Activated naive CD4-positive, alpha-beta T cell (primary cell): ENCODE results near the gene TBC1D10A.

Experiments
- DNase-seq, 4 experiments: peaks; one replicate each; lab custom pipeline; 2025; lab: John Stamatoyannopoulos, UW

TBC1D10A gene

DNA sequence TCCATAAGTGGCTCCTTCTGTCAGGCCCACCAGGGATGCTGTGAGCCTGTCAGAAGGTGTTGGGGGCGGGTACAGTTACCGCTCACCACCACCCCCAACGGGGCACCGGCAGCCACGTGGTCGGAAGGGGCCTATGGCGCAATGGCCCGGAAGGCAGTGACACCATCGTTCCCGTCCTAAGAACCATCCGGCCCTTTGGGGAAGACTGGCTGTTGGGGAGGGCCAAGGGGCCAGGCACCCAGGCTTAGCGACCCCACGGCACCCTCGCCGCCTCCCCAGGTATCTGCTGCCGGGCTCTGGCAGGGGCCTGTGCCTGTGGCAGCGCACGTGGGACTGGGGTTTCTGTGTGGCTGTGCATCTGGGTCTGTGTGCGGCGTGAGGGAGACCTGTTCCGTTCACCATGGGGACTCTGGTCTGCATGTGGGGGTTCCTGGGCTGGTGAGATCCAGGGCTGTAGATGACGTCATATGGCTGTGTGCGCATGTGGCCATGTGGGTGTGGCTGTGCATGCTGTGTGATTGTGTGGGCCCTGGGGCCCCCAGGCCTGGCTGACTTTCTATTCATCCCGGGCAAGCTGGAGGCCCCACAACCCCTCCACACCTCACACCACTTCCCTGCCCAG lies 60.8 kb downstream of the TBC1D10A start:
- DNase-seq, result peak; percentile 58 to 72 (median 70)

- DNase-seq, result no peak
Observed at GRCh38 chr22:30265131-30265720, 61.5 kb downstream of the TBC1D10A start.

DNA sequence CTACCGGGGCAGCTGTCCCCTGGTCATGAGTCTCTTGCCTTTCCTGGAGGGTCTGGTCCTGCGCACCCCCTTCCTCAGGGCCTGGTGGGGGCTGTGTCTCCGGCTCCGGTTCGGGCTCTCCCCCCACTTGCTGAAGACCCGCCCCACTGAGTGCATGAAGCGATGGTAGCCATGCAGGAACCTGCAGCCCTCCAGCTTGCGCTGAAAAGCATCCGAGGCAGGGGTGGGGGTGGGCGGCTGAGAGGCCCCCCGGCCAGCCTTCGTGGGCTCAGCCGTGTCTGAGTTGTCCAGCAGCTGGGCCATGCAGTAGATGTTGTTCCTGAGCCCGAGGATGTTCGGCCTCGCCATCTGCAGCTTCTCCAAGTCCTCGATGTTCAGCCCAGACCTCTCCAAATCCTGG lies 62.9 kb downstream of the TBC1D10A start:
- DNase-seq, result no peak

GRCh38 chr22:30262917-30263741 lies 63.6 kb downstream of the TBC1D10A start:
- peak; percentile 39 to 80 (median 73) for DNase-seq

DNA sequence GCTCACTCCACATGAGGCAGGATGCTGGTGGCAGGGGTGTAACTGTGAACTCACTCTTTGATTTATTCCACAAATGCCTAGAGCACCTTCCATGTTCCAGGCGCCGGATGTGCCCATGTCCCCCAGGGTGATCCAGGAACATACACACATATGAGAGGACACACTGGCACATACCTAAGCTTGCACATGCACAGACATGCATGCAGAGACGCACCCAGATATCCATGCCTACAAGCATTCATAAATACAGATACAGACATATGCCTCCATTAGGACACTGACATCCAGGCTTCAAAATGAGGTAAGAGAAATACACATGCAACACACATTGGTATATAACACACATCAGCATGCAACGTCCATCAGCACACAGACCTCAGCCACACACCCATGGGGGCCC lies 64.6 kb downstream of the TBC1D10A start:
- DNase-seq, result no peak

GRCh38 chr22:30261134-30261533 lies 65.6 kb downstream of the TBC1D10A start:
- no peak for DNase-seq

- no peak for DNase-seq
Observed at GRCh38 chr22:30260682-30261081, 66.1 kb downstream of the TBC1D10A start.

GRCh38 chr22:30260276-30260675 lies 66.5 kb downstream of the TBC1D10A start:
- no peak for DNase-seq

DNA sequence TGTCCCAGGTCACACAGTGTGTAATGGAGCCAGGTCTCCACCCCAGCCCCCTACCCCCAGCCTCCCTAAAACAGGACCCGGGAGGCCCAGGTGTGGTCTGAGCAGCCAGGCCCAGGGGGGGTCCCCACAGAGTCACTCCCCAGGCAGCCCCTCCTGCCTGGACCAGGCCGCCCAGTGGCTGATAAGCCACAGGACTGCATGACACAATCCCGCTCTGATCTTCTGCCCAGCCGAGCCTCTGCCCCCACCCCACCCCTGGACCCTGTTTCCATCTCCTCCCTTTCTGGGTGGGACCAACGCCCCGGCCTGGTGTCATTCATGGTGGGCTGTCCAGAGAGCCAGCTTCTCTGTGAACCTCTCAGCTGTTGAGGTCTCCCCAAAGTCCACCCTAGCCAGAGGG lies 72.4 kb downstream of the TBC1D10A start:
- no peak for DNase-seq

DNA sequence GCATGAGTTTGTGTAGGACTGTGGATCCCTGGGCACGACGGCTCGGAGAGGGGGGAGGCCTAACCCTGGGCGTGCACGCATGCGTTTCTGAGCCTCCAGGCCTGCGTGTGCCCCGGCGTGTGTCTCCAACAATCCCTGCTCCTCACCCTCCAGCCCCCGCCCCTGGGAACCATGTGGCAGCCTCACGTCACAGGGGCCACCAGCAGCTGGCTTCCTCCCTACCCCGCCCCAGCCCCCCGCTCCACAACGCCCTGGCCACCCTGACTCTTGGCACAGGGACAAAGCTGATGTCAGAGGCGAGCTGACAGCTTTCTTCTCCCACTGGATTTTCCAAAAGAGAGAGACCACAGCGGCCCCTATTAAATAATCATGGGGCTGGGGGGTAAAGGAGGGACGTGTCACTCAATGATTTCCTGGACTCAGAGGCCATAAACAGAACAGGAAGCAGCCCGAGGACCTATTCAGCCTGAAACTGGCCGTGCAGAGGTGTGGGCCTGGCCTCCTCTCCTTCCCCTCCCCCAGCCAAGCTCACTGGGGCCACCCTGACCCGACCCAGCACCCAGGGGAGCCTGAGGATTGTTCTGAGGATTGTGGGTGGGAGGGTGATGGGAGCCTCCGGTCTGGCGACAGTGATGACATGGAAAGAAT lies 73.4 kb downstream of the TBC1D10A start:
- DNase-seq, result no peak

DNA sequence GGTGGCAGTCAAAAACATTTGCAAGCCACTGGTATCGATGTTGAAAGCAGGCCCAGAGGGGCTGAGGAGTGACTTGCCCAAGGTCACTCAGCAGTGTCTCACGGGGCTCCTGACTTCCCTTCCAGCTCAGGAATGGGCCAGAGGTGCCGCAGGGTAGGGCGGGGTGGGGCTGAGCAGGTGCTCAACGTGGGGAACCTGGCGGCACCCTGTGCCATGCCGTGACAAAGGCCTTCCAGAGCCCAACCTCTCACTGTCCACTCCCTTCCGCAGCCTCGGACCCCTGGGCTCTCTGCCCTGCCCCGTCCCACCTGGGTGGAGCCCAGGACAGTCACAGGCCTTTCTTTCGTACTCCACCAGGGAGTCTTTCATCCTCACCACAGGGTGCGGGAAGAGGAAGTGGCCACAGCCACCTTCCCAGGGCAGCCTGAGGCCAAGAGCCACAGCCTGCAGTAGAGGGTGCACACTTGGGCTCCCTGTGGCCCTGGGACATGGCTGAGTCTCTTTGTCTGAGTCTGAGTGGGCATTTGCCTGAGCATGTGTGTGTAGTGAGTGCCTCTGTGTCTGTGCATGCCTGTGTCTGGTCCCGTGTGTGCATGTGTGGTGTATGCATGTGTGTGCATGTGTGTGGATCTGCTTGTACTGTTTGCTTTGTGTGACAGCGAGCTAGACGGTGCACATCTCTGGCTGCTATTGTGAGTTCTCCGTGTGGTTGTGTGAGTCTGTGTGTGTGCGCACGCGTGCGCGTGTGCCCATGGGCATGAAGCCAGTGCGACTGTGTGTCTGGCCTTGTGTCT lies 74.1 kb downstream of the TBC1D10A start:
- DNase-seq, result no peak

GRCh38 chr22:30251711-30252110 lies 75.0 kb downstream of the TBC1D10A start:
- no peak for DNase-seq

DNA sequence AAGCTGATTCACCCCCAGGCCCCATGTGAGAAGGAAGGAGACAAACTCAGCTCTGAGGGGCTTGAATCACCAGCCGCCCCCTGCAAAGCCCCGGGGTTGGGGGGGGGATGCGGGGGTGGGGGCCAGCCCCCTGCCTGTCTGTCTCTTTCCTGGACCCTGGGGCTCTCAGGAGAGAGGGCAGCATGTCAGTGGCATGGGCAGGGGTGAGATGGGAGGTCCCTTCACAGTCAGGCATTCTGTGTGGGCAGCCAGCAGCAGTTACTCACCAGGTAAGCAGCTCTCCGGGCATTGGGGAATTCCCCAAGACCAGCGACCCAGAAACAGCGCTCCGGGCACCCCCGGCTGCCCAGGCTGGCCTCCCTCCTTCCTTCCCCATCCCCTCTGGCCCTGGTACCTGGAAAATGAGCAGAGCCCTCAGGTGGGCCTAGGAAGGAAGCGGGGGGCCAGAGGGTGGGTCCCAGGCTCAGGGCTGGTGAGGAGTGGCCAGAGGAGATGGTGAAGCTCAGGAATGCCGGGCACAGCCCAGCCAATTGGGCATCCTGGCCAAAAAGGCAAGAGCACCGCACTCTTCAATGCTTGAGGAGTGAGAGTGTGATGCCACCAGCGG lies 76.0 kb downstream of the TBC1D10A start:
- DNase-seq, result no peak

GRCh38 chr22:30250039-30250565 lies 76.6 kb downstream of the TBC1D10A start:
- no peak for DNase-seq

GRCh38 chr22:30249049-30250038 lies 77.4 kb downstream of the TBC1D10A start:
- DNase-seq, result no peak

GRCh38 chr22:30248484-30248883 lies 78.3 kb downstream of the TBC1D10A start:
- no peak for DNase-seq

- no peak for DNase-seq
Observed at GRCh38 chr22:30247974-30248373, 78.8 kb downstream of the TBC1D10A start.

GRCh38 chr22:30247561-30247960 lies 79.2 kb downstream of the TBC1D10A start:
- DNase-seq, result no peak

GRCh38 chr22:30246814-30247376 lies 79.8 kb downstream of the TBC1D10A start:
- DNase-seq, result no peak
